ENCODE data around the gene COLEC11. TPM values are rescaled to one million over a fixed set of nuclear protein-coding genes. Genes with fewer than 3 reads are reported as not detected.

COLEC11 gene
- total and polyA plus RNA-seq, 2 of the 13 experiments (the other 11 are each of a cell fraction or from before 2014, with no cell fraction given), result 1.5 to 3.0 TPM

DNA sequence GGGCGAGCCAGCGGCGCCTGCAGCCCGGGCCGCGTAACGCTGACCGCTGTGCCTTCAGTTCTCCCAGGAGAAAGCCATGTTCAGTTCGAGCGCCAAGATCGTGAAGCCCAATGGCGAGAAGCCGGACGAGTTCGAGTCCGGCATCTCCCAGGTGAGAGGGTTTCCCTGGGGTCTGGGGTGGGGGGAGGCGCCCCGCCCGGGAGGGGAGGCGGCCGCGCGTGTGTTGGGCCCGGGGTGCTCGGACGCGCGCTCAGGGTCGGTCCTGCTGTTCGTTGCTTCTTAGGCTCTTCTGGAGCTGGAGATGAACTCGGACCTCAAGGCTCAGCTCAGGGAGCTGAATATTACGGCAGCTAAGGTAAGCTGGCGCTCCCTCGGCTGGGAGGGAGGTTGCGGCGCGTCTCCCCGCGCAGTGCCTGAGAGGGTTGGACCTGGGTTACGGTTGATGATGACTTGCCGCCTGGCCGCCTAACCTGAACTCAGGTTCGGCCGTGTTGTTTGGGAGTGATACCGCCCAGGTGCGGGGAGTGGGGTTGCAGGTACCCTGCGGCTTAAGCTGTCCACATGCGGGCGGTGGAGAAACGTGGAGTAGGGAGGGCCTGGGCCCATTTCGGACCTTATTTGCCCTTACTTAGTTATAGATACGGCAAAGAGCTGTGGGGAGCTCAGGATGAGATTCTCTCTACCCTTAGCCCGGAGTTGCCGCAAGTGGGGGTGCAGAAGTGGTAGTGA, 19.2 kb upstream of the COLEC11 start (continued):
- TF ChIP-seq GATAD1 (CRISPR knock-in tag; IDR thresholded peaks at IDR 0.05), result no peak
- TF ChIP-seq, protein P1, sequence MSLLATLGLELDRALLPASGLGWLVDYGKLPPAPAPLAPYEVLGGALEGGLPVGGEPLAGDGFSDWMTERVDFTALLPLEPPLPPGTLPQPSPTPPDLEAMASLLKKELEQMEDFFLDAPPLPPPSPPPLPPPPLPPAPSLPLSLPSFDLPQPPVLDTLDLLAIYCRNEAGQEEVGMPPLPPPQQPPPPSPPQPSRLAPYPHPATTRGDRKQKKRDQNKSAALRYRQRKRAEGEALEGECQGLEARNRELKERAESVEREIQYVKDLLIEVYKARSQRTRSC (CRISPR knock-in tag; IDR thresholded peaks at IDR 0.05; ENCODE audit: low read depth), result no peak
- TF ChIP-seq ISX (CRISPR knock-in tag; conservative IDR thresholded peaks at IDR 0.05), result no peak; the same call in 1 of the 2 replicates
- no peak for TF ChIP-seq ZNF674 (CRISPR knock-in tag; IDR thresholded peaks at IDR 0.05; ENCODE audit: low read depth)
- no peak for TF ChIP-seq PHF5A (CRISPR knock-in tag; IDR thresholded peaks at IDR 0.05; ENCODE audit: low read depth, unreplicated experiment)
- TF ChIP-seq, protein P2, sequence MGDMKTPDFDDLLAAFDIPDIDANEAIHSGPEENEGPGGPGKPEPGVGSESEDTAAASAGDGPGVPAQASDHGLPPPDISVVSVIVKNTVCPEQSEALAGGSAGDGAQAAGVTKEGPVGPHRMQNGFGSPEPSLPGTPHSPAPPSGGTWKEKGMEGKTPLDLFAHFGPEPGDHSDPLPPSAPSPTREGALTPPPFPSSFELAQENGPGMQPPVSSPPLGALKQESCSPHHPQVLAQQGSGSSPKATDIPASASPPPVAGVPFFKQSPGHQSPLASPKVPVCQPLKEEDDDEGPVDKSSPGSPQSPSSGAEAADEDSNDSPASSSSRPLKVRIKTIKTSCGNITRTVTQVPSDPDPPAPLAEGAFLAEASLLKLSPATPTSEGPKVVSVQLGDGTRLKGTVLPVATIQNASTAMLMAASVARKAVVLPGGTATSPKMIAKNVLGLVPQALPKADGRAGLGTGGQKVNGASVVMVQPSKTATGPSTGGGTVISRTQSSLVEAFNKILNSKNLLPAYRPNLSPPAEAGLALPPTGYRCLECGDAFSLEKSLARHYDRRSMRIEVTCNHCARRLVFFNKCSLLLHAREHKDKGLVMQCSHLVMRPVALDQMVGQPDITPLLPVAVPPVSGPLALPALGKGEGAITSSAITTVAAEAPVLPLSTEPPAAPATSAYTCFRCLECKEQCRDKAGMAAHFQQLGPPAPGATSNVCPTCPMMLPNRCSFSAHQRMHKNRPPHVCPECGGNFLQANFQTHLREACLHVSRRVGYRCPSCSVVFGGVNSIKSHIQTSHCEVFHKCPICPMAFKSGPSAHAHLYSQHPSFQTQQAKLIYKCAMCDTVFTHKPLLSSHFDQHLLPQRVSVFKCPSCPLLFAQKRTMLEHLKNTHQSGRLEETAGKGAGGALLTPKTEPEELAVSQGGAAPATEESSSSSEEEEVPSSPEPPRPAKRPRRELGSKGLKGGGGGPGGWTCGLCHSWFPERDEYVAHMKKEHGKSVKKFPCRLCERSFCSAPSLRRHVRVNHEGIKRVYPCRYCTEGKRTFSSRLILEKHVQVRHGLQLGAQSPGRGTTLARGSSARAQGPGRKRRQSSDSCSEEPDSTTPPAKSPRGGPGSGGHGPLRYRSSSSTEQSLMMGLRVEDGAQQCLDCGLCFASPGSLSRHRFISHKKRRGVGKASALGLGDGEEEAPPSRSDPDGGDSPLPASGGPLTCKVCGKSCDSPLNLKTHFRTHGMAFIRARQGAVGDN (CRISPR knock-in tag; IDR thresholded peaks at IDR 0.05), result peak; percentile 50; the same call in 1 of the 2 replicates
- TF ChIP-seq ZNF20 (CRISPR knock-in tag; IDR thresholded peaks at IDR 0.05), result no peak
- TF ChIP-seq FOXC1 (CRISPR knock-in tag; IDR thresholded peaks at IDR 0.05; ENCODE audit: borderline replicate concordance), result no peak
- TF ChIP-seq MAF1 (CRISPR knock-in tag; IDR thresholded peaks at IDR 0.05; ENCODE audit: borderline replicate concordance), result no peak
- TF ChIP-seq ZNF30 (CRISPR knock-in tag; IDR thresholded peaks at IDR 0.05), result no peak
- TF ChIP-seq ZNF501 (CRISPR knock-in tag; IDR thresholded peaks at IDR 0.05), result peak; percentile 5; the same call in 1 of the 2 replicates
- 0 out of 2 replicates have a peak, but pooled peaks have one; percentile 10 for TF ChIP-seq ZMAT3 (CRISPR knock-in tag; conservative IDR thresholded peaks at IDR 0.05)
- no peak for TF ChIP-seq PRMT3 (CRISPR knock-in tag; IDR thresholded peaks at IDR 0.05; ENCODE audit: borderline replicate concordance, low read depth)
- TF ChIP-seq MAFK (conservative IDR thresholded peaks at IDR 0.05 in 1 of 2, IDR thresholded peaks at IDR 0.05 in 1 of 2; ENCODE audit: low read length in 2 of 2), result no peak
- TF ChIP-seq SMYD3 (CRISPR knock-in tag; IDR thresholded peaks at IDR 0.05), result no peak
- peak; percentile 94 for TF ChIP-seq RBM22 (optimal IDR thresholded peaks at IDR 0.05; ENCODE audit: low read length)
- TF ChIP-seq MATR3 (CRISPR knock-in tag; IDR thresholded peaks at IDR 0.05), result 0 out of 2 replicates have a peak, but pooled peaks have one; percentile 56
- no peak for TF ChIP-seq DR1 (CRISPR knock-in tag; IDR thresholded peaks at IDR 0.05)
